H1 (cell line): Measurements from ENCODE around the gene PLEKHG3. TPM values are rescaled to one million over a fixed set of nuclear protein-coding genes. Genes with fewer than 3 reads are reported as not detected.

Source experiments
- CTCF ChIA-PET: fragments of 300-600 bp; sonication (Branson Sonifier 250); formaldehyde crosslinking; loops from one replicate; lab custom pipeline; 2021; ENCODE audit not compliant: partially characterized antibody; lab: Charles Lee
- POLR2A ChIA-PET: fragments of 300-600 bp; sonication (Branson Sonifier 250); formaldehyde crosslinking; loops from one replicate; lab custom pipeline; 2021; ENCODE audit warnings: inconsistent platforms; ENCODE audit not compliant: partially characterized antibody; lab: Charles Lee
- DNase-seq, 2 experiments: peaks; one replicate each; pipeline versions ENCODE4 v3.0.0 to v3.0.0-alpha.2; 2010 to 2022; ENCODE audit warnings: low spot score in 2 of 2, low read depth in 1 of 2, mixed read lengths in 1 of 2
- FAIRE-seq: peaks from 2 replicates; lab custom pipeline; 2011; peaks lifted over from hg19 to GRCh38; lab: Jason Lieb, UNC
- H2AFZ ChIP-seq: 2 replicates; pipeline ENCODE4 v1.8.1; 2012; ENCODE audit warnings: low read length, inconsistent platforms
- H2AK5ac ChIP-seq: 2 replicates; pipeline ENCODE4 v1.6.1; 2013; ENCODE audit warnings: low read depth, low read length
- H2BK120ac ChIP-seq: replicated peaks from 2 replicates; pipeline ENCODE3; 2013; ENCODE audit warnings: low read depth, low read length, inconsistent platforms
- H2BK12ac ChIP-seq: 2 replicates; pipeline ENCODE4 v1.6.1; 2013; ENCODE audit warnings: low read depth, low read length
- H2BK15ac ChIP-seq: 2 replicates; pipeline ENCODE4 v1.6.1; 2013; ENCODE audit warnings: low read length
- H2BK20ac ChIP-seq: 2 replicates; pipeline ENCODE4 v1.6.1; 2013; ENCODE audit warnings: low read length
- H2BK5ac ChIP-seq: 2 replicates; pipeline ENCODE4 v1.6.1; 2013; ENCODE audit warnings: low read depth, low read length
- H3K14ac ChIP-seq: 2 replicates; pipeline ENCODE4 v1.6.1; 2013; ENCODE audit warnings: inconsistent platforms; ENCODE audit not compliant: insufficient read length
- H3K18ac ChIP-seq: 2 replicates; pipeline ENCODE4 v1.6.1; 2013; ENCODE audit warnings: low read length; ENCODE audit errors: extremely low read depth
- H3K23ac ChIP-seq: 2 replicates; pipeline ENCODE4 v1.6.1; 2013; ENCODE audit warnings: inconsistent platforms; ENCODE audit not compliant: insufficient read length
- H3K23me2 ChIP-seq: 2 replicates; pipeline ENCODE4 v1.6.1; 2013; ENCODE audit warnings: low read depth, low read length
- H3K27ac ChIP-seq: 2 replicates; pipeline ENCODE4 v1.6.1; 2011; ENCODE audit warnings: low read depth, low read length, inconsistent platforms
- H3K27me3 ChIP-seq, 4 experiments: replicated peaks in 1 of 4; 1 replicate in 1 of 4; 2 replicates in 3 of 4; pipeline versions ENCODE4 v1.6.1 to v1.8.1; 2011 to 2013; ENCODE audit warnings: low read length in 3 of 4, mild to moderate bottlenecking in 3 of 4, inconsistent platforms in 2 of 4, mixed read lengths in 2 of 4, moderate library complexity in 1 of 4; ENCODE audit not compliant: control insufficient read depth in 3 of 4, insufficient read depth in 3 of 4; ENCODE audit errors: extremely low read depth in 1 of 4
- H3K36me3 ChIP-seq, 4 experiments: 2 replicates each; pipeline versions ENCODE4 v1.6.1 to v1.8.1; 2011 to 2013; ENCODE audit warnings: mild to moderate bottlenecking in 4 of 4, low read length in 3 of 4, moderate library complexity in 2 of 4, control low read depth in 1 of 4, inconsistent platforms in 1 of 4; ENCODE audit not compliant: insufficient read depth in 4 of 4, control insufficient read depth in 2 of 4
- H3K4ac ChIP-seq: replicated peaks from 2 replicates; pipeline ENCODE3; 2013; ENCODE audit warnings: low read length, low read depth, mixed read lengths, inconsistent platforms; ENCODE audit not compliant: insufficient read length
- H3K4me1 ChIP-seq, 4 experiments: replicated peaks in 1 of 4; 1 replicate in 1 of 4; 2 replicates in 3 of 4; pipeline versions ENCODE4 v1.6.1 to v1.8.1; 2011 to 2013; ENCODE audit warnings: low read length in 3 of 4, inconsistent platforms in 2 of 4, mixed read lengths in 1 of 4; ENCODE audit not compliant: insufficient read depth in 4 of 4, control insufficient read depth in 3 of 4
- H3K4me2 ChIP-seq, 2 experiments: 2 replicates each; pipeline versions ENCODE4 v1.6.1 to v1.8.1; 2011 to 2013; ENCODE audit warnings: low read depth in 2 of 2, low read length in 2 of 2, control low read depth in 1 of 2, inconsistent platforms in 1 of 2, mild to moderate bottlenecking in 1 of 2; ENCODE audit not compliant: insufficient read depth in 1 of 2
- H3K4me3 ChIP-seq, 4 experiments: fragments of 200-600, 300-600 bp in 1 of 4; sonication (generic), shearing (Covaris generic), sonication (Bioruptor Twin) in 1 of 4; 2 replicates each; pipeline versions ENCODE4 v1.5.1 to v1.8.1; 2011 to 2016; ENCODE audit warnings: low read length in 4 of 4, low read depth in 3 of 4, control low read depth in 2 of 4, inconsistent platforms in 2 of 4, mild to moderate bottlenecking in 2 of 4, mixed read lengths in 1 of 4, moderate library complexity in 1 of 4; ENCODE audit not compliant: insufficient read depth in 2 of 4; ENCODE audit errors: extremely low read depth in 1 of 4
- H3K56ac ChIP-seq: replicated peaks from 2 replicates; pipeline ENCODE3; 2013; ENCODE audit warnings: low read depth, mild to moderate bottlenecking, mixed read lengths, low read length, inconsistent platforms; ENCODE audit not compliant: insufficient read length
- H3K79me1 ChIP-seq: 2 replicates; pipeline ENCODE4 v1.6.1; 2013; ENCODE audit warnings: low read depth, low read length, control low read depth
- H3K79me2 ChIP-seq, 2 experiments: 2 replicates each; pipeline versions ENCODE4 v1.6.1 to v1.8.1; 2012 to 2013; ENCODE audit warnings: low read length in 2 of 2, mild to moderate bottlenecking in 2 of 2, inconsistent platforms in 1 of 2; ENCODE audit not compliant: insufficient read depth in 2 of 2, control insufficient read depth in 1 of 2
- H3K9ac ChIP-seq, 4 experiments: replicated peaks in 1 of 4; 1 replicate in 1 of 4; 2 replicates in 3 of 4; pipeline versions ENCODE4 v1.6.1 to v1.8.1; 2011 to 2013; ENCODE audit warnings: low read depth in 3 of 4, low read length in 3 of 4, control low read depth in 2 of 4, mild to moderate bottlenecking in 2 of 4, moderate library complexity in 2 of 4, inconsistent platforms in 1 of 4; ENCODE audit errors: extremely low read depth in 1 of 4
- H3K9me3 ChIP-seq, 2 experiments: 2 replicates each; pipeline versions ENCODE4 v1.6.1 to v1.8.1; 2012 to 2013; ENCODE audit warnings: mild to moderate bottlenecking in 2 of 2, moderate library complexity in 2 of 2, control low read depth in 1 of 2, inconsistent platforms in 1 of 2, low read depth in 1 of 2, low read length in 1 of 2, mixed read lengths in 1 of 2; ENCODE audit not compliant: insufficient read depth in 2 of 2
- H4K20me1 ChIP-seq, 2 experiments: replicated peaks in 1 of 2; 2 replicates each; pipeline versions ENCODE3 to v1.8.1; 2011 to 2013; ENCODE audit warnings: inconsistent platforms in 2 of 2, low read length in 2 of 2, mild to moderate bottlenecking in 1 of 2; ENCODE audit not compliant: insufficient read depth in 2 of 2, control insufficient read depth in 1 of 2
- H4K5ac ChIP-seq: 2 replicates; pipeline ENCODE4 v1.6.1; 2013; ENCODE audit warnings: low read length, low read depth, mixed read lengths, inconsistent platforms; ENCODE audit not compliant: insufficient read length
- H4K8ac ChIP-seq: 2 replicates; pipeline ENCODE4 v1.8.0; 2013; ENCODE audit warnings: mild to moderate bottlenecking, moderate library complexity, low read length, inconsistent platforms; ENCODE audit not compliant: insufficient read depth; ENCODE audit errors: extremely low read depth
- H4K91ac ChIP-seq: replicated peaks from 2 replicates; pipeline ENCODE3; 2013; ENCODE audit warnings: low read length, mixed read lengths, inconsistent platforms; ENCODE audit not compliant: insufficient read length
- BRCA1 ChIP-seq: IDR thresholded peaks from 2 replicates; pipeline ENCODE4 v1.6.1; 2012; ENCODE audit warnings: low read depth, low read length, improper control_type of control experiment
- CBX5 ChIP-seq: fragments of 300-800, 300-1000 bp; sonication (generic); IDR thresholded peaks from 2 replicates; pipeline ENCODE4 v1.7.1; 2016; ENCODE audit warnings: antibody characterized with exemption, low read length, low read depth
- EZH2 ChIP-seq: fragments of 200-600 bp; sonication (generic); IDR thresholded peaks from 2 replicates; pipeline ENCODE4 v1.7.1; 2012; ENCODE audit warnings: low read depth, mild to moderate bottlenecking, moderate library complexity, low read length, inconsistent platforms; ENCODE audit not compliant: severe bottlenecking
- JUN ChIP-seq: IDR thresholded peaks from 2 replicates; pipeline ENCODE4 v1.6.1; 2011; ENCODE audit warnings: low read depth, mild to moderate bottlenecking, improper control_type of control experiment, low read length
- PHF8 ChIP-seq: fragments of 200-600 bp; sonication (generic); conservative IDR thresholded peaks from 2 replicates; pipeline ENCODE4 v1.7.1; 2012; ENCODE audit warnings: low read depth, mild to moderate bottlenecking, inconsistent platforms, low read length, moderate library complexity
- POU5F1 ChIP-seq: IDR thresholded peaks from 2 replicates; pipeline ENCODE4 v1.6.1; 2011; ENCODE audit warnings: low read depth, mild to moderate bottlenecking, low read length, moderate library complexity
- RBBP5 ChIP-seq: IDR thresholded peaks from 2 replicates; pipeline ENCODE4 v1.7.1; 2012; ENCODE audit warnings: low read depth, mild to moderate bottlenecking, inconsistent platforms, low read length, moderate library complexity, borderline replicate concordance
- SP1 ChIP-seq: IDR thresholded peaks from 2 replicates; pipeline ENCODE4 v1.6.1; 2011; ENCODE audit warnings: low read depth, low read length
- SP4 ChIP-seq: IDR thresholded peaks from 2 replicates; pipeline ENCODE4 v1.6.1; 2012; ENCODE audit warnings: low read length, inconsistent platforms
- TCF12 ChIP-seq: IDR thresholded peaks from 2 replicates; pipeline ENCODE4 v1.6.1; 2011; ENCODE audit warnings: low read depth, mild to moderate bottlenecking, low read length
- WGBS, 2 experiments: shearing (Covaris generic) in 1 of 2; methylation state at CpG; one replicate each; pipeline versions ENCODE4 v1.1.6 to v1.1.7; 2013 to 2015; ENCODE audit warnings: low lambda C conversion rate in 2 of 2, mixed read lengths in 2 of 2, inconsistent platforms in 1 of 2, low coverage in 1 of 2, missing lambda C conversion rate in 1 of 2; ENCODE audit not compliant: insufficient replicate concordance in 2 of 2, insufficient coverage in 1 of 2, insufficient read length in 1 of 2; ENCODE audit errors: extremely low coverage in 1 of 2, missing lambda C conversion rate in 1 of 2; 5-methylcytosine and 5-hydroxymethylcytosine counted together
- polyA plus RNA-seq, 7 experiments: library from polyadenylated mRNA; depleted of rRNA in 3 of 7; stranded (reverse) in 5 of 7; unstranded in 2 of 7; fragments of >200 nt in 5 of 7; fragments of 200-250 nt in 2 of 7; gene quantifications; 1 replicate in 5 of 7; 2 replicates in 1 of 7; 4 replicates in 1 of 7; pipeline versions ENCODE4 v1.2.1 to v1.2.3, GENCODE V29; 2011 to 2013; ENCODE audit warnings: missing spikeins in 2 of 7, mixed read lengths in 2 of 7
- total RNA-seq: library from RNA; stranded (reverse); fragmentation: NEBNext Ultra II Directional; extraction: Animal tissue kit (Norgen Biotek cat#: 25700); gene quantifications from 2 replicates; pipeline ENCODE4 v1.2.1, GENCODE V29; 2021

PLEKHG3 gene
- total and polyA plus RNA-seq, 2 of the 8 experiments (the other 6 are each of a cell fraction or from before 2014, with no cell fraction given), result 43.4 to 90.6 TPM

GRCh38 chr14:64763085-64763782, 59.0 kb downstream of the PLEKHG3 start:
- Histone ChIP-seq H4K91ac (peak overlapping the region; percentile 64), H2BK120ac (no peak overlapping the region), H3K23ac (no peak overlapping the region), H4K8ac (no peak overlapping the region), H3K23me2 (peaks cover 6% of the 10 kb centered on the region; the same call in 1 of the 2 replicates), H3K14ac (no peak overlapping the region), H3K27me3 (peaks cover 0 to 2% (median 0%) of the 10 kb centered on the region in 4 experiments; a peak in 3 of 7 replicates), H2AK5ac (no peak overlapping the region), H2AFZ (no peak overlapping the region), H3K18ac (no peak overlapping the region), H3K56ac (no peak overlapping the region), H2BK15ac (no peak overlapping the region), H3K9me3 (no peaks in the 10 kb centered on the region), H3K4ac (no peak overlapping the region), H3K9ac (no peak overlapping the region), H2BK20ac (no peak overlapping the region), H4K5ac (no peak overlapping the region), H3K27ac (no peak overlapping the region), H3K79me2 (no peaks in the 10 kb centered on the region), H2BK12ac (no peak overlapping the region; the same call in 1 of the 2 replicates), H3K4me2 (no peak overlapping the region), H2BK5ac (no peak overlapping the region), H3K79me1 (no peaks in the 10 kb centered on the region), H4K20me1 (peaks cover 0 to 6% of the 10 kb centered on the region in 2 experiments), H3K4me1 (peaks cover 4 to 35% (median 26%) of the 10 kb centered on the region in 4 experiments)
- POLR2A ChIA-PET, result interaction anchor here (1.4 kb wide), 1 partner anchor 10 kb away, joined by 3 read pairs; no protein-coding TSS in a partner anchor
- FAIRE-seq (no peak), DNase-seq (no peak)
- 85% methylated on average over 11 of the region's 11 CpGs; no CpG with 5 or more reads in 1 of the 2 experiments for WGBS, 2 experiments
- CTCF ChIA-PET, result interaction anchor here (0.9 to 5.1 kb wide), 13 partner anchors 9 to 128 kb away, joined by 3 to 74 read pairs (median 8); no protein-coding TSS in a partner anchor
- TF ChIP-seq SP1 (no peak), JUN (no peak), SP4 (no peak), BRCA1 (no peak), RBBP5 (no peak), EZH2 (no peak), POU5F1 (no peak), TCF12 (no peak), PHF8 (no peak), CBX5 (no peak)
- TF ChIP-seq, all 59 proteins: peak for 0
- Histone ChIP-seq H3K36me3 (no peaks in the 10 kb centered on the region), H3K4me3 (no peak overlapping the region)
